Effector memory CD4-positive, alpha-beta T cell (primary cell): ENCODE measurements around the gene CIAO2B.

ENCODE experiments used
- DNase-seq, 3 donors: peaks; one replicate each; pipeline ENCODE4 v3.0.0-alpha.2; 2020
- H3K27ac ChIP-seq: 2 replicates; pipeline ENCODE4 v1.7.0; 2013; ENCODE audit warnings: mild to moderate bottlenecking, low read length, moderate library complexity; ENCODE audit not compliant: insufficient read depth, poor library complexity, severe bottlenecking
- H3K27me3 ChIP-seq: replicated peaks from 2 replicates; pipeline ENCODE4 v1.7.0; 2013; ENCODE audit warnings: mild to moderate bottlenecking, low read length; ENCODE audit not compliant: insufficient read depth, control insufficient read depth, poor library complexity, severe bottlenecking
- H3K36me3 ChIP-seq: 2 replicates; pipeline ENCODE4 v1.7.0; 2013; ENCODE audit warnings: mild to moderate bottlenecking, low read length, moderate library complexity; ENCODE audit not compliant: control insufficient read depth, insufficient read depth
- H3K4me1 ChIP-seq: 2 replicates; pipeline ENCODE4 v1.7.0; 2013; ENCODE audit warnings: low read length, mild to moderate bottlenecking; ENCODE audit not compliant: control insufficient read depth, insufficient read depth, poor library complexity, severe bottlenecking
- H3K4me3 ChIP-seq: 2 replicates; pipeline ENCODE4 v1.7.0; 2013; ENCODE audit warnings: low read length, low read depth, mild to moderate bottlenecking; ENCODE audit not compliant: insufficient read depth, poor library complexity, severe bottlenecking
- H3K9me3 ChIP-seq: 2 replicates; pipeline ENCODE4 v1.7.0; 2013; ENCODE audit warnings: mild to moderate bottlenecking, low read length, moderate library complexity; ENCODE audit not compliant: control insufficient read depth

CIAO2B gene

GRCh38 chr16:66914541-66914940 lies 19.7 kb downstream of the CIAO2B start:
- Histone ChIP-seq H3K9me3 (no peaks in the 10 kb centered on the region), H3K27ac (no peak overlapping the region), H3K36me3 (no peaks in the 10 kb centered on the region), H3K4me1 (no peaks in the 10 kb centered on the region), H3K4me3 (no peak overlapping the region), H3K27me3 (no peaks in the 10 kb centered on the region)
- no peak for DNase-seq

GRCh38 chr16:66913711-66914110 lies 20.5 kb downstream of the CIAO2B start:
- Histone ChIP-seq H3K4me3 (no peak overlapping the region), H3K27ac (no peak overlapping the region), H3K27me3 (no peaks in the 10 kb centered on the region), H3K9me3 (no peaks in the 10 kb centered on the region), H3K4me1 (no peaks in the 10 kb centered on the region), H3K36me3 (no peaks in the 10 kb centered on the region)
- no peak for DNase-seq

- Histone ChIP-seq H3K4me3 (no peak overlapping the region), H3K4me1 (no peaks in the 10 kb centered on the region), H3K27ac (no peak overlapping the region), H3K9me3 (no peaks in the 10 kb centered on the region), H3K36me3 (no peaks in the 10 kb centered on the region), H3K27me3 (no peaks in the 10 kb centered on the region)
- DNase-seq: no peak
These were observed 21.1 kb downstream of the CIAO2B start for GRCh38 chr16:66913081-66913480.

- DNase-seq: no peak
- Histone ChIP-seq H3K4me3 (no peak overlapping the region), H3K27me3 (no peaks in the 10 kb centered on the region), H3K4me1 (no peaks in the 10 kb centered on the region), H3K36me3 (no peaks in the 10 kb centered on the region), H3K27ac (no peak overlapping the region), H3K9me3 (no peaks in the 10 kb centered on the region)
These were observed 22.4 kb downstream of the CIAO2B start for GRCh38 chr16:66911801-66912200.

- Histone ChIP-seq H3K27ac (no peak overlapping the region), H3K4me3 (no peak overlapping the region), H3K36me3 (no peaks in the 10 kb centered on the region), H3K4me1 (no peaks in the 10 kb centered on the region), H3K27me3 (no peaks in the 10 kb centered on the region), H3K9me3 (no peaks in the 10 kb centered on the region)
- no peak for DNase-seq
These were observed 23.1 kb downstream of the CIAO2B start for GRCh38 chr16:66911112-66911511.

GRCh38 chr16:66910175-66910940 lies 23.8 kb downstream of the CIAO2B start:
- H3K36me3 ChIP-seq: no peaks in the 10 kb centered on the region
- no peaks in the 10 kb centered on the region for H3K27me3 ChIP-seq
- no peak overlapping the region for H3K4me3 ChIP-seq
- no peak for DNase-seq
- no peak overlapping the region for H3K27ac ChIP-seq
- no peaks in the 10 kb centered on the region for H3K9me3 ChIP-seq
- H3K4me1 ChIP-seq: no peaks in the 10 kb centered on the region

- no peaks in the 10 kb centered on the region for H3K9me3 ChIP-seq
- no peak overlapping the region for H3K4me3 ChIP-seq
- no peak overlapping the region for H3K27ac ChIP-seq
- H3K36me3 ChIP-seq: no peaks in the 10 kb centered on the region
- H3K27me3 ChIP-seq: no peaks in the 10 kb centered on the region
- DNase-seq: no peak
- H3K4me1 ChIP-seq: no peaks in the 10 kb centered on the region
These were observed 25.2 kb downstream of the CIAO2B start for GRCh38 chr16:66908762-66909559.

- Histone ChIP-seq H3K9me3 (no peaks in the 10 kb centered on the region), H3K4me3 (no peak overlapping the region), H3K4me1 (no peaks in the 10 kb centered on the region), H3K27me3 (no peaks in the 10 kb centered on the region), H3K27ac (no peak overlapping the region), H3K36me3 (no peaks in the 10 kb centered on the region)
- no peak for DNase-seq
These were observed 26.1 kb downstream of the CIAO2B start for GRCh38 chr16:66908116-66908515.

- Histone ChIP-seq H3K27me3 (no peaks in the 10 kb centered on the region), H3K36me3 (no peaks in the 10 kb centered on the region), H3K4me3 (no peak overlapping the region), H3K9me3 (no peaks in the 10 kb centered on the region), H3K4me1 (no peaks in the 10 kb centered on the region), H3K27ac (no peak overlapping the region)
- DNase-seq: no peak
These were observed 27.0 kb downstream of the CIAO2B start for GRCh38 chr16:66906916-66907836.
